ENCODE data around the gene SIDT2.

SIDT2 gene

GRCh38 chr11:117197516-117198456 lies 19.2 kb downstream of the SIDT2 start:
- TF ChIP-seq CTCF (IDR thresholded peaks at IDR 0.05; ENCODE audit: low read depth, low read length) = peak; percentile 86
- H3K4me3 ChIP-seq (ENCODE audit: low read depth, low read length) = peak overlapping the region; percentile 92

- peak overlapping the region; percentile 92 for H3K4me3 ChIP-seq (ENCODE audit: low read depth, low read length)
- no peak for TF ChIP-seq CTCF (IDR thresholded peaks at IDR 0.05; ENCODE audit: low read depth, low read length)
Measured at GRCh38 chr11:117198613-117199012, 20.1 kb downstream of the SIDT2 start.

- peak within 1 kb of the TSS; percentile 92 for H3K4me3 ChIP-seq (ENCODE audit: low read depth, low read length)
- TF ChIP-seq CTCF (IDR thresholded peaks at IDR 0.05; ENCODE audit: low read depth, low read length) = no peak
Measured at GRCh38 chr11:117199053-117199915, 20.7 kb downstream of the SIDT2 start, which contains the start of gene TAGLN. TSS of gene TAGLN (plus strand) at chr11:117199370. CDS start at chr11:117203014, 3,644 bp downstream.

GRCh38 chr11:117199916-117200812 lies 21.6 kb downstream of the SIDT2 start:
- H3K4me3 ChIP-seq (ENCODE audit: low read depth, low read length) = peak overlapping the region; percentile 92
- no peak for TF ChIP-seq CTCF (IDR thresholded peaks at IDR 0.05; ENCODE audit: low read depth, low read length)

GRCh38 chr11:117200813-117201657 lies 22.5 kb downstream of the SIDT2 start:
- TF ChIP-seq CTCF (IDR thresholded peaks at IDR 0.05; ENCODE audit: low read depth, low read length) = 0 out of 2 replicates have a peak, but pooled peaks have one; percentile 29
- H3K4me3 ChIP-seq (ENCODE audit: low read depth, low read length) = peak overlapping the region; percentile 92
